Adrenal gland (tissue), 12 donors: Measurements from ENCODE around the gene TMSB15A. TPM values are rescaled to one million over a fixed set of nuclear protein-coding genes. Genes with fewer than 3 reads are reported as not detected.
"Not testable (repeated sequence)": the region's sequence is repeated elsewhere in the genome, so short reads cannot be mapped to it uniquely, and the experiment has no call there.

Source experiments
- DNase-seq, 7 donors: peaks; one replicate each; pipeline ENCODE4 v3.0.0-alpha.2; 2019 to 2020
- H3K27ac ChIP-seq, 5 donors: fragments of 200-600 bp; sonication (generic) in 4 of 5; 1 replicate in 3 of 5; 2 replicates in 2 of 5; pipeline versions ENCODE4 v1.5.1 to v1.8.0; 2016 to 2020; ENCODE audit warnings: mild to moderate bottlenecking in 1 of 5
- H3K27me3 ChIP-seq: fragments of 200-600 bp; 2 replicates; pipeline ENCODE4 v1.8.0; 2021
- H3K36me3 ChIP-seq, 2 donors: fragments of 200-600 bp; replicated peaks in 1 of 2; 1 replicate in 1 of 2; 2 replicates in 1 of 2; pipeline versions ENCODE4 v1.5.1 to v1.8.0; 2018 to 2022
- H3K4me1 ChIP-seq, 2 donors: fragments of 200-600 bp; replicated peaks in 1 of 2; 1 replicate in 1 of 2; 2 replicates in 1 of 2; pipeline versions ENCODE4 v1.5.1 to v1.8.0; 2018 to 2021
- H3K4me3 ChIP-seq, 4 donors: fragments of 200-600 bp; sonication (generic) in 3 of 4; one replicate each; pipeline ENCODE4 v1.5.1; 2016 to 2018
- H3K9me3 ChIP-seq, 3 donors: fragments of 200-600 bp; sonication (generic) in 1 of 3; replicated peaks in 1 of 3; 1 replicate in 2 of 3; 2 replicates in 1 of 3; pipeline versions ENCODE4 v1.5.1 to v1.8.0; 2016 to 2021
- POLR2A ChIP-seq, 2 donors: fragments of 450-650 bp; IDR thresholded peaks; one replicate each; pipeline ENCODE4 v1.6.1; 2017; ENCODE audit warnings: antibody characterized with exemption in 2 of 2, mild to moderate bottlenecking in 2 of 2, moderate library complexity in 1 of 2
- WGBS, 4 donors: extraction: QIAGEN DNeasy Blood & Tissue Kit in 2 of 4; methylation state at CpG; one replicate each; pipeline versions ENCODE4 v1.1.5 to v1.1.7; 2013 to 2017; 5-methylcytosine and 5-hydroxymethylcytosine counted together
- intact Hi-C, 2 donors: fragments of 100-400 bp; cut with DNase I; formaldehyde crosslinking; loops; one replicate each; pipeline versions ENCODE4 v1.14.1 to v1.15.0; 2022 to 2023
- polyA plus RNA-seq, 3 donors: library from polyadenylated mRNA; stranded (reverse); fragments of 200-250 nt in 2 of 3; fragments of 350-450 nt in 1 of 3; fragmentation: Illumina TruSeq in 1 of 3; extraction: RNeasy Lipid Tissue Mini Kit (QIAGEN cat#74804) in 1 of 3; gene quantifications; one replicate each; pipeline ENCODE4 v1.2.3, GENCODE V29; 2013 to 2014
- total RNA-seq, 9 donors: library from RNA; depleted of rRNA in 4 of 9; stranded (reverse); fragments of >200 nt in 4 of 9; fragments of 120-200 nt in 1 of 9; fragmentation: NEBNext Ultra II Directional in 1 of 9; extraction: Animal tissue kit (Norgen Biotek cat#: 25700) in 1 of 9; gene quantifications; one replicate each; pipeline versions ENCODE4 v1.1.0 to v1.2.4, GENCODE V29; 2013 to 2023
- TF ChIP-seq, protein P1 (sequence below), 6 experiments: fragments of 450-650 bp in 4 of 6; fragments of 200-600 bp in 2 of 6; sonication (generic) in 1 of 6; IDR thresholded peaks; 1 replicate in 5 of 6; 2 replicates in 1 of 6; pipeline versions ENCODE4 v1.5.1 to v1.8.0; 2016 to 2021; ENCODE audit warnings: antibody characterized with exemption in 6 of 6, mild to moderate bottlenecking in 2 of 6, moderate library complexity in 1 of 6
- donor health status: healthy with polysubstance abuse.
- donor health status: Bipolar disorder and iron deficiency.
- donor health status: DM: yes; HTN: yes; CAD: no.
- donor health status: DM: no; HTN: no; CAD: no.
- donor health status: DM: no; HTN: no; CAD: no.
- donor health status: DM: yes; HTN: yes; CAD: no.

Gene TMSB15A
- total and polyA plus RNA-seq, 12 donors: 0.27 to 12.6 (median 1.0) TPM; not detected in 3

DNA sequence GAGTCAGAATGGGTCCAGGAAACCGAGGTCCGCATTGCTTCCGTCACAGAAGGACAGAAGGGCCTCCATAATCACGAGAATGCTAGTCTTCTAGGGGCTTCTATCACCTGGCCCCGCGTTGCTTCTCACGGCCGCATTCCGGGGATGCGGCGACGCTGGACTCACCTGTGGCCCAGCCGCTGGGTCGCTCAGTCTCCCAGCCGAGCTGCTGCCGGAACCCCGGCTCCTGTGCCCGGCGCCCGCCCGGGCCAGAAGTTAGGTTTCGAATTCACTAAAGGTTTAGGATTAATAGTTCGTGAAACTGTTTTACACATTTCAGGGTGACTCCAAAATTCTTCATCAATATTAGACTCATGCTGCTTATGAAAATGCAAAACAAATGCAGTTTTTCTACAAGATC is 31.7 kb upstream of the TMSB15A start:
- Histone ChIP-seq H3K4me1 (no peaks in the 10 kb centered on the region), H3K4me3 (no peak overlapping the region), H3K27me3 (peaks cover 11% of the 10 kb centered on the region), H3K9me3 (no peaks in the 10 kb centered on the region), H3K36me3 (no peaks in the 10 kb centered on the region), H3K27ac (no peak overlapping the region)
- intact Hi-C loops: no loop called here
- 81 to 92% (median 86%) methylated on average over 5 to 23 of the region's 23 CpGs for WGBS, 4 donors
- DNase-seq: no peak
- TF ChIP-seq, protein P1, sequence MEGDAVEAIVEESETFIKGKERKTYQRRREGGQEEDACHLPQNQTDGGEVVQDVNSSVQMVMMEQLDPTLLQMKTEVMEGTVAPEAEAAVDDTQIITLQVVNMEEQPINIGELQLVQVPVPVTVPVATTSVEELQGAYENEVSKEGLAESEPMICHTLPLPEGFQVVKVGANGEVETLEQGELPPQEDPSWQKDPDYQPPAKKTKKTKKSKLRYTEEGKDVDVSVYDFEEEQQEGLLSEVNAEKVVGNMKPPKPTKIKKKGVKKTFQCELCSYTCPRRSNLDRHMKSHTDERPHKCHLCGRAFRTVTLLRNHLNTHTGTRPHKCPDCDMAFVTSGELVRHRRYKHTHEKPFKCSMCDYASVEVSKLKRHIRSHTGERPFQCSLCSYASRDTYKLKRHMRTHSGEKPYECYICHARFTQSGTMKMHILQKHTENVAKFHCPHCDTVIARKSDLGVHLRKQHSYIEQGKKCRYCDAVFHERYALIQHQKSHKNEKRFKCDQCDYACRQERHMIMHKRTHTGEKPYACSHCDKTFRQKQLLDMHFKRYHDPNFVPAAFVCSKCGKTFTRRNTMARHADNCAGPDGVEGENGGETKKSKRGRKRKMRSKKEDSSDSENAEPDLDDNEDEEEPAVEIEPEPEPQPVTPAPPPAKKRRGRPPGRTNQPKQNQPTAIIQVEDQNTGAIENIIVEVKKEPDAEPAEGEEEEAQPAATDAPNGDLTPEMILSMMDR (IDR thresholded peaks at IDR 0.05): no peak
- TF ChIP-seq POLR2A (IDR thresholded peaks at IDR 0.05): no peak

DNA sequence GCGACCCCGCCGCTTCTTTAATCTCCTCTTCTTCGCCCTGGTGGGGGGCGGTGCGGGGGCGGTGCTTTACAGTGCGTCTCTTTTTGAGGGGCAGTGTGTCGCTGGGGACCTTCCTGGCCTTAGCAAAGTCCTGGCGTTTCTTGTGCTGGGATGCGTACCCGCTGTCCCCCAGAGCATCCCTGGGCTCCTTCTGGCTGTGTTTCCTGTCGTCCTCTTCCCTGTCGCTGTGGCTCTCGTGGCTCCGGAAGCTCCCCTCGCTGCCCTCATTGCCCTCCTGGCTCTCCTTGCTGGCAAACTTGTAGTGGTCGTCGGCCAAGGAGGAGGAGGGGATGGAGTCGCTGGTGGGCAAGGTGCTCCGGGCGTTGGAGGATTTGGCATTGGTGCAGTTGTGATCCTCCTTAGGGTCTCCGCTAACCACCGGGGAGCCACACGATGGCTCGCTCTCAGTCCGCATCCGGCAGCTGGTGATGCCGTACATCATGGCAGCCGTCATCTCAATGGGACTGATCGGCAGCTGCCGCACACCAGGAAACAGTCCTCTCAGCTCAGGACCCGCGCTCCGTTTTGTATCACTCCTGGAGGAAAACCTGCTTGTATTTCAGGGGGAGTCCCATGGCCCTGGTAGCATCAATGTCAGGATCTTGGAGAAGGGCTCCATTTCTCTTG is 30.4 kb upstream of the TMSB15A start:
- TF ChIP-seq POLR2A (IDR thresholded peaks at IDR 0.05): no peak
- TF ChIP-seq, protein P1 (IDR thresholded peaks at IDR 0.05): no peak
- 21 to 72% (median 27%) methylated on average over 7 to 35 of the region's 35 CpGs for WGBS, 4 donors
- no peak overlapping the region for H3K4me3 ChIP-seq
- H3K27me3 ChIP-seq: peaks cover 16% of the 10 kb centered on the region
- intact Hi-C loops: no loop called here
- DNase-seq: no peak
- no peaks in the 10 kb centered on the region for H3K4me1 ChIP-seq
- H3K9me3 ChIP-seq: no peaks in the 10 kb centered on the region
- H3K27ac ChIP-seq: no peak overlapping the region
- no peaks in the 10 kb centered on the region for H3K36me3 ChIP-seq

DNA sequence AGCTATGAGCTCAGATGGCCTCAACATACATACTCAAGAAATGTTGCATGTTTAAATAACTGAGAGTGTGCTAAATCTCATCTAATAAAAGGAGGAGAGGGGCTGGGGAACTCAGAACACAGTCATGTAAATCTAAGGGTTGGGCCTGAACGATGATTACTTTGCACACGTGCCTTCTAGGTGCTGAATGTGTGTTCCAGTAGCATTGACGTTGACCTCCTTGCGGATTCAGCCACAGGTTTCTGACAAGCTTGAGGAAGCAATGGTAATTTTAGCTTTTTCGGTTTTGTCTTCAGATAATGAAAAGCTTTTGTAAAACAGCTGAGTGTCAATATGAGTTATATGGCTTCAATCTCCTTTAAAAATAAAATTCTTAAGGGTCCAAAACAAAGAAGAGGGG is 29.6 kb upstream of the TMSB15A start:
- WGBS, 4 donors: 67 to 89% (median 79%) methylated on average over 5 of the region's 5 CpGs
- H3K36me3 ChIP-seq, H3K4me1 ChIP-seq: not testable (repeated sequence)

DNA sequence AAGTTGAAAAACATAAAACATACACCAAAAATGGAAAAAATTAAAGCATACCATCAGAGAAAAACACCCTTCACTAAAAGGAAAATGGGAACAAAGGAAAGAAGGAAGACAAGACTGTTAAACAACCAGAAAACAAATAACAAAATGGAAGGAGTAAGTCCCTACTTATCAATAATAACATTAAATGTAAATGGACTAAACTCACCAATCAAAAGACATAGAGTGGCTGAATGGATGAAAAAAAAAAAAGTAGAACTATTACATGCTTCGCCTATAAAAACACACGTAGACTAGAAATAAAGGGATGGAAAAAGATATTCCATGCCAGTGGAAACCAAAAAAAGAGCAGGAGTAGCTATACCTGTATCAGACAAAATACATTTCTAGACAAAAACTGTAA is 19.4 kb upstream of the TMSB15A start:
- WGBS, 4 donors: 58 to 76% (median 68%) methylated on average over 2 of the region's 2 CpGs
- intact Hi-C loops: no loop called here
- H3K9me3 ChIP-seq: no peaks in the 10 kb centered on the region
- peaks cover 13% of the 10 kb centered on the region for H3K27me3 ChIP-seq
- H3K36me3 ChIP-seq: no peaks in the 10 kb centered on the region
- H3K4me1 ChIP-seq: no peaks in the 10 kb centered on the region
- H3K27ac ChIP-seq: no peak overlapping the region
- no peak for DNase-seq
- H3K4me3 ChIP-seq: no peak overlapping the region
- TF ChIP-seq, protein P1 (IDR thresholded peaks at IDR 0.05): no peak
- no peak for TF ChIP-seq POLR2A (IDR thresholded peaks at IDR 0.05)

More for the DNA sequence above, 29.6 kb upstream of the TMSB15A start:
- peaks cover 22% of the 10 kb centered on the region for H3K27me3 ChIP-seq
- H3K27ac ChIP-seq, intact Hi-C loops, DNase-seq, H3K9me3 ChIP-seq, H3K4me3 ChIP-seq: not testable (repeated sequence)

DNA sequence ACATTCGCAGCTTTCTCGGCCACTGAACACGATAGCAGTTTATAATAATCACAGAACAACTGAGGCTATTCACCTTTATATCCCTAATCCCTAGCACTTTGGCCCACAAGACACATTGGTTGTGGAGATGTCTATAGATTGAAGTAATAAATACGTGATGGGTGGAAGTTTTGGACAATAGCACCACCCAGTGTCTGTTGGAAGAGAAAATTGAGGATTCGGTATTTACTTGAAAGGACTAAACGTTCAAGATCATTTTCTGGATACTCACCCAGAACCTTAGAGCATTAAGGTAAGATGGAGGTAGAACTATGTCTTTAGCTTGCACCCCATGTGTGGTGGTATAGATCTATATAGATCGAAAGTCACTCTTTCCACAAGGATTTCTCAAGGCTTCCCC is 787 bp upstream of the TMSB15A start:
- Histone ChIP-seq H3K27me3 (peaks cover 53% of the 10 kb centered on the region), H3K9me3 (no peaks in the 10 kb centered on the region), H3K4me1 (no peaks in the 10 kb centered on the region), H3K36me3 (no peaks in the 10 kb centered on the region), H3K4me3 (no peak overlapping the region), H3K27ac (no peak overlapping the region)
- intact Hi-C loops: no loop called here
- 47 to 56% (median 51%) methylated on average over 7 of the region's 7 CpGs for WGBS, 4 donors
- TF ChIP-seq, protein P1 (IDR thresholded peaks at IDR 0.05): peak in 1 of 6 experiments; percentile 10
- no peak for TF ChIP-seq POLR2A (IDR thresholded peaks at IDR 0.05)
- no peak for DNase-seq
